RWPE2 (cell line): ENCODE measurements around the gene GTSF1L.

Experiments
- ATAC-seq: fragments of 200-7000 bp; cut with Tn5 transposase; 3 replicates; pipeline ENCODE4 v1.9.1; 2021; ENCODE audit warnings: low read depth
- DNase-seq: peaks from one replicate; pipeline ENCODE4 v3.0.0-alpha.2; 2020; ENCODE audit warnings: low spot score
- H3K27ac ChIP-seq: fragments of 450-650 bp; 2 replicates; pipeline ENCODE4 v1.5.1; 2017; ENCODE audit warnings: mild to moderate bottlenecking; ENCODE audit not compliant: poor library complexity, severe bottlenecking
- H3K27me3 ChIP-seq: fragments of 250-450 bp; sonication (Bioruptor Pico); 2 replicates; pipeline ENCODE4 v1.5.1; 2021; ENCODE audit warnings: mild to moderate bottlenecking, moderate library complexity; ENCODE audit not compliant: insufficient read depth, poor library complexity, severe bottlenecking
- H3K36me3 ChIP-seq: fragments of 250-450 bp; sonication (Bioruptor Pico); 2 replicates; pipeline ENCODE4 v1.5.1; 2020; ENCODE audit warnings: low read depth, mild to moderate bottlenecking, moderate library complexity
- H3K4me1 ChIP-seq: fragments of 250-450 bp; sonication (Bioruptor Pico); 2 replicates; pipeline ENCODE4 v1.5.1; 2021; ENCODE audit warnings: mild to moderate bottlenecking, moderate library complexity; ENCODE audit not compliant: insufficient read depth, poor library complexity, severe bottlenecking
- H3K4me3 ChIP-seq: fragments of 250-450 bp; sonication (Bioruptor Pico); 2 replicates; pipeline ENCODE4 v1.5.1; 2021; ENCODE audit warnings: mild to moderate bottlenecking, moderate library complexity; ENCODE audit not compliant: severe bottlenecking
- H3K9me3 ChIP-seq: fragments of 250-450 bp; sonication (Bioruptor Pico); 2 replicates; pipeline ENCODE4 v1.5.1; 2021; ENCODE audit warnings: mild to moderate bottlenecking, moderate library complexity; ENCODE audit not compliant: severe bottlenecking
- TF ChIP-seq, protein P1 (sequence below): fragments of 450-650 bp; IDR thresholded peaks from one replicate; pipeline ENCODE4 v1.5.1; 2017; ENCODE audit warnings: mild to moderate bottlenecking, moderate library complexity; ENCODE audit not compliant: poor library complexity, severe bottlenecking

Gene GTSF1L

DNA sequence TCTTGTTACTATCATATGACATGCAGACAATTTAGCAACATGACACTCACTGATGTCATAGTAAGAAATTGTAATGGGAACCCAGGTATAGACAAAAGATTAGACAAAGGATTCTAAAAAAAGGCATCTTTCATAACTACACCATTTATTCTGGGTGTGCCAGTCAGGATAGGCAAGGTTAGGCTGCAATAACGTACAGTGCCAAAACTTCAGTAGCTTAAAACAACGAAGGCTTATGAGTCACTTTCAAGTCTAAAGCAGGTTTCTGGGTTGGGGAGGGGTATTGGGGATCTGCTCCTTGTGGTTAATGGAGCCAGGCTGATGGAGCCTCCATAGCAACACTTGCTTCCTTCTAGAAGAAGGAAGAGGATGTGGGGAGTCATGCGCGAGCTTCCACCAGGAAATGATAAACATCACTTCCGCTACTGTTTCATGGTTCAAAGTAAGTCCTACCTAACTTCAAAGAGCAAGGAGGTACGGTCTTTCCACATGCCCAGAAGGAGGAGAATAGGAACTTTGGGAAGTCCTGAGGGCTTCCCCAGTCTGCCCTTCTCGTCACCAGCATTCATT lies 2.0 kb upstream of the GTSF1L start:
- H3K27ac ChIP-seq = no peak overlapping the region
- DNase-seq (no peak), ATAC-seq (no peak)
- H3K27me3 ChIP-seq = no peaks in the 10 kb centered on the region
- no peaks in the 10 kb centered on the region for H3K4me1 ChIP-seq
- H3K4me3 ChIP-seq = no peak overlapping the region
- no peaks in the 10 kb centered on the region for H3K9me3 ChIP-seq
- TF ChIP-seq, protein P1, sequence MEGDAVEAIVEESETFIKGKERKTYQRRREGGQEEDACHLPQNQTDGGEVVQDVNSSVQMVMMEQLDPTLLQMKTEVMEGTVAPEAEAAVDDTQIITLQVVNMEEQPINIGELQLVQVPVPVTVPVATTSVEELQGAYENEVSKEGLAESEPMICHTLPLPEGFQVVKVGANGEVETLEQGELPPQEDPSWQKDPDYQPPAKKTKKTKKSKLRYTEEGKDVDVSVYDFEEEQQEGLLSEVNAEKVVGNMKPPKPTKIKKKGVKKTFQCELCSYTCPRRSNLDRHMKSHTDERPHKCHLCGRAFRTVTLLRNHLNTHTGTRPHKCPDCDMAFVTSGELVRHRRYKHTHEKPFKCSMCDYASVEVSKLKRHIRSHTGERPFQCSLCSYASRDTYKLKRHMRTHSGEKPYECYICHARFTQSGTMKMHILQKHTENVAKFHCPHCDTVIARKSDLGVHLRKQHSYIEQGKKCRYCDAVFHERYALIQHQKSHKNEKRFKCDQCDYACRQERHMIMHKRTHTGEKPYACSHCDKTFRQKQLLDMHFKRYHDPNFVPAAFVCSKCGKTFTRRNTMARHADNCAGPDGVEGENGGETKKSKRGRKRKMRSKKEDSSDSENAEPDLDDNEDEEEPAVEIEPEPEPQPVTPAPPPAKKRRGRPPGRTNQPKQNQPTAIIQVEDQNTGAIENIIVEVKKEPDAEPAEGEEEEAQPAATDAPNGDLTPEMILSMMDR = no peak
- H3K36me3 ChIP-seq = no peaks in the 10 kb centered on the region

DNA sequence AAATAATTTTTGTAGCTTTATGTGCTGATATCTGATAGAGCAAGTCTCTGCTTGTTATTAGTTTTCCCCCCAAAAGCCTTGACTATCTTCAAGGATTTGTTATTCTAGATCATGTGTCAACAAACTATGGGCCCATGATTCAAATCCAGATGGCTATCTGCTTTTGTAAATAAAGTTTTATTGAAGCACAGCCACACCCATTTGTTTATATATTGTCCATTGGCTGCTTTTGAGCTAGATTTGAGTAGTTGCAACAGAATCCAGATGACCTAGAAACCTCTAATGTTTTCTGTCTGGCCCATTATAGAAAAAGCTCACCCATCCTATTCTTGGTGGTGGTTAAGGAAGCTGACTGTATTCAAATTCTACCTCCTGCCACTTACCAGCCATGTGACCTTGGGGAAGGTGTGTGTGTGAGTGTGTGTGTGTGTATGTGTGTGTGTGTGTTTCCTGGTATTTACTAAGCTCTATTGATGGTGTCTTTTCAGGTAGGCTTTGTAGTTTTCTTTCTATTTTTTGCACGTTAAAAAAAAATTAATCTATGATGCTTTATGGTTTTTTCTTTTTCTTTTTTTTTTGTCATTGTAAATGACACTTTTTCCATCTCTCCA lies 1.3 kb upstream of the GTSF1L start:
- DNase-seq (no peak), ATAC-seq (no peak)
- H3K4me3 ChIP-seq = no peak overlapping the region
- TF ChIP-seq, protein P1 = no peak
- H3K36me3 ChIP-seq = no peaks in the 10 kb centered on the region
- no peaks in the 10 kb centered on the region for H3K27me3 ChIP-seq
- no peak overlapping the region for H3K27ac ChIP-seq
- no peaks in the 10 kb centered on the region for H3K9me3 ChIP-seq
- no peaks in the 10 kb centered on the region for H3K4me1 ChIP-seq

DNA sequence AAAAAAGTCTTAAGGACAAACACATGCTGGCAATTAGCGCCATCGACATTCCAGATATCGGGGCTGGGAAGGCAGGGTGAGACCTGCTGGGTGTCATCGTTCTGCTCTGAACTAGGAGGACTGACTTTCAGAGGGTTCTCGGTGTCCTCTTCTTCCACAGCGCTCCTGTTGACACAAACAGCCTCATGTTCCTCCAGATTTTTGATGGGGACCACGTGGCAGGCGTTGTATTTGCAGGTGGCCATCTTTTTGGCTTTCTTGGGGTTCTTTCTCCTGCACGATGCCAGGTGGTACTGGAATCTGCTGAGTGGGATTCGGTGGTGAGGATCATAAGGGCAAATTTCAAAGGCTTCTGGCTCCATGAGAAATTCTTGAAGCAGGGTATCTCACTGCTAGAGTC lies 469 bp downstream of the GTSF1L start:
- no peak for DNase-seq

DNA sequence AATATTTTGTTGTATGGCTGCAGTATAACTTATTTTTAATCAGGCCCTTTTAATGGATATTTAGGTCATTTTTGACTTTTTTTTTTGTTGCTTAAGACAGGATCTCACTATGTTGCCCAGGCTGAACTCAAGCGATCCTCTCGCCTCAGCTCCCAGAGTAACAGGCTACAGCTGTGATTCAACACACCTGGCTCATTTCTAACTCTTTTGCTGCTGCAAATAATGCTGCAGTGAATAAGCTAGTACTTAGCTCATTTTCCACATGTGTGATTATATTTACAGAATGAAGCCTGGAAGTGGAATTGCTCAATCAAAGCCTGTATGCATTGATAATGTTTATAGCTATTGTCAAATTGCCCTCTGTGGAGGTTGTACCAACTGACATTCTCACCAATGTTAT lies 1.1 kb downstream of the GTSF1L start:
- DNase-seq (no peak), ATAC-seq (no peak)
- H3K36me3 ChIP-seq = no peaks in the 10 kb centered on the region
- no peaks in the 10 kb centered on the region for H3K4me1 ChIP-seq
- TF ChIP-seq, protein P1 = no peak
- no peak overlapping the region for H3K27ac ChIP-seq
- H3K27me3 ChIP-seq = no peaks in the 10 kb centered on the region
- H3K4me3 ChIP-seq = no peak overlapping the region
- H3K9me3 ChIP-seq = no peaks in the 10 kb centered on the region

More for the DNA sequence above, 469 bp downstream of the GTSF1L start:
- H3K4me3 ChIP-seq = no peak overlapping the region
- H3K4me1 ChIP-seq = no peaks in the 10 kb centered on the region
- TF ChIP-seq, protein P1 = no peak
- H3K36me3 ChIP-seq = no peaks in the 10 kb centered on the region
- H3K27me3 ChIP-seq = no peaks in the 10 kb centered on the region
- H3K9me3 ChIP-seq = no peaks in the 10 kb centered on the region
- H3K27ac ChIP-seq = no peak overlapping the region
- ATAC-seq = no peak

DNA sequence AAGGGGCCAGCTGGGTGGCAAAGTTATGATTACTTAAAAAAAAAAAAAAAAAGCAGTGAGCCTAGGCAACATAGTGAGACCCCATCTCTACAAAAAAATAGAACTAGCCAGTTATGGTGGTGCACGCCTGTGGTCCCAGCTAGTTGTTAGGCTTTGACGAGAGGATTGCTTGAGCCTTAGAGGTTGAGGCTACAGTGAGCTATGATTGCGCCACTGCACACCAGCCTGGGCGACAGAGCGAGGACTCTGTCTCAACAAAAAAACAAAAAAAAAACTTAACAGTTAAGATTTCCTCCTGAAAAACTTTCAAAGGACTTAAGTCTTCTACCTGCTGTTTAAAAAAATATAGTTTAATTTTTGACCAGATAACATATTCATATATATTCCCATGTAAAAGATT lies 2.4 kb downstream of the GTSF1L start:
- ATAC-seq (no peak), DNase-seq (no peak)
- Histone ChIP-seq H3K27me3 (no peaks in the 10 kb centered on the region), H3K4me1 (no peaks in the 10 kb centered on the region), H3K9me3 (no peaks in the 10 kb centered on the region), H3K27ac (no peak overlapping the region), H3K4me3 (no peak overlapping the region), H3K36me3 (no peaks in the 10 kb centered on the region)
- TF ChIP-seq, protein P1 = no peak
